Mesothelial cell of epicardium (in vitro differentiated cells): ENCODE data around the gene RGS17. TPM values are rescaled to one million over a fixed set of nuclear protein-coding genes. Genes with fewer than 3 reads are reported as not detected.

Source experiments
- DNase-seq, 2 experiments: peaks; one replicate each; pipeline ENCODE4 v3.0.0; 2021; ENCODE audit warnings: low spot score in 2 of 2; ENCODE audit not compliant: unreplicated experiment in 2 of 2
- H3K27ac Mint-ChIP-seq: 2 replicates; pipeline ENCODE4 v1.8.0; 2021; ENCODE audit warnings: mixed read lengths
- H3K27me3 Mint-ChIP-seq: 2 replicates; pipeline ENCODE4 v1.8.0; 2021; ENCODE audit warnings: low read depth, mixed read lengths
- H3K36me3 Mint-ChIP-seq: 2 replicates; pipeline ENCODE4 v1.8.0; 2021; ENCODE audit warnings: mixed read lengths
- H3K4me1 Mint-ChIP-seq: 2 replicates; pipeline ENCODE4 v1.8.0; 2021; ENCODE audit warnings: mixed read lengths
- H3K4me3 Mint-ChIP-seq: 2 replicates; pipeline ENCODE4 v1.8.0; 2021; ENCODE audit warnings: mild to moderate bottlenecking, moderate library complexity, mixed read lengths
- H3K9me3 Mint-ChIP-seq: 2 replicates; pipeline ENCODE4 v1.8.0; 2021; ENCODE audit warnings: mixed read lengths
- total RNA-seq: library from RNA; stranded (reverse); gene quantifications from 3 replicates; pipeline ENCODE4 v1.2.1, GENCODE V29; 2021
- TF ChIP-seq, protein P1 (sequence below): fragments of 200-600 bp; sonication (generic); IDR thresholded peaks from one replicate; pipeline ENCODE4 v1.5.0; 2021; ENCODE audit warnings: antibody characterized with exemption; ENCODE audit not compliant: unreplicated experiment

RGS17 gene
- total RNA-seq, 1 donor from 2014 or later, result 1.3 TPM

DNA sequence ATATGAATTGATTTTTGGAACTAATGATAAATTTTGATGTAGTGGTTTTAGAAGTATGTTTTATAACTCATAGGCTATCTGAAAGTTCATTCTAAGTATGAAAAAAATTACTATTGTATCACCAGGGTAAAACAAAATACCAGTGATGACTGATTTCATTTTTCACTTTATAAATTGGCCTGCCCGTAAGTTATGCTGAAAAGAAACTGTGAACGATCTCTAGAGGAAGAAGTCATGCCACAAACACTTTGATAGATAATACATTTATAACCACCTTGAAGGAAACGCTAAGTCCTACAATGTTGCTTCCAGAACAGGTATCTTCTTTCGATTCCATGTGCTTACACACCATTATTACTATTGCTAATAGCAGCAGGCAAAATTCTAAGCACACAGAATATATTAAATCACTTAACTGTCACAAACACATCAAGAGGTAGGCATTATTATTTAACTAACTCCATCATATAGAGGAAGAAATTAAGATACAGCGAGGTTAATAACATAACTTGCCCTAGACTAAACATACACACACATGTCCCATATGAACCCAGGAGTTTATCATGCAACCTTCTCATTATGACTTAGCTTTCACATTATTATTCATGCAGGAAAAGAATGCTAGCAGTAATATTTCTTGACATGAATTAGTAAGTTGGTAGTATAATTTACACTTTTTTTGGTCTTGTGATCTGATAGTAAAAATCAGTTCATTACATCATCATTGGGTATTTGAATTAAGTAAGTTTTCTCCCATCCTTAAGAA lies 44.7 kb downstream of the RGS17 start:
- no peak overlapping the region for H3K4me3 Mint-ChIP-seq
- TF ChIP-seq, protein P1, sequence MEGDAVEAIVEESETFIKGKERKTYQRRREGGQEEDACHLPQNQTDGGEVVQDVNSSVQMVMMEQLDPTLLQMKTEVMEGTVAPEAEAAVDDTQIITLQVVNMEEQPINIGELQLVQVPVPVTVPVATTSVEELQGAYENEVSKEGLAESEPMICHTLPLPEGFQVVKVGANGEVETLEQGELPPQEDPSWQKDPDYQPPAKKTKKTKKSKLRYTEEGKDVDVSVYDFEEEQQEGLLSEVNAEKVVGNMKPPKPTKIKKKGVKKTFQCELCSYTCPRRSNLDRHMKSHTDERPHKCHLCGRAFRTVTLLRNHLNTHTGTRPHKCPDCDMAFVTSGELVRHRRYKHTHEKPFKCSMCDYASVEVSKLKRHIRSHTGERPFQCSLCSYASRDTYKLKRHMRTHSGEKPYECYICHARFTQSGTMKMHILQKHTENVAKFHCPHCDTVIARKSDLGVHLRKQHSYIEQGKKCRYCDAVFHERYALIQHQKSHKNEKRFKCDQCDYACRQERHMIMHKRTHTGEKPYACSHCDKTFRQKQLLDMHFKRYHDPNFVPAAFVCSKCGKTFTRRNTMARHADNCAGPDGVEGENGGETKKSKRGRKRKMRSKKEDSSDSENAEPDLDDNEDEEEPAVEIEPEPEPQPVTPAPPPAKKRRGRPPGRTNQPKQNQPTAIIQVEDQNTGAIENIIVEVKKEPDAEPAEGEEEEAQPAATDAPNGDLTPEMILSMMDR, result no peak
- no peak overlapping the region for H3K27ac Mint-ChIP-seq
- DNase-seq, result no peak
- H3K36me3 Mint-ChIP-seq, result peaks cover 1% of the 10 kb centered on the region
- peaks cover 1% of the 10 kb centered on the region for H3K27me3 Mint-ChIP-seq
- peaks cover 13% of the 10 kb centered on the region for H3K9me3 Mint-ChIP-seq
- peaks cover 7% of the 10 kb centered on the region for H3K4me1 Mint-ChIP-seq

DNA sequence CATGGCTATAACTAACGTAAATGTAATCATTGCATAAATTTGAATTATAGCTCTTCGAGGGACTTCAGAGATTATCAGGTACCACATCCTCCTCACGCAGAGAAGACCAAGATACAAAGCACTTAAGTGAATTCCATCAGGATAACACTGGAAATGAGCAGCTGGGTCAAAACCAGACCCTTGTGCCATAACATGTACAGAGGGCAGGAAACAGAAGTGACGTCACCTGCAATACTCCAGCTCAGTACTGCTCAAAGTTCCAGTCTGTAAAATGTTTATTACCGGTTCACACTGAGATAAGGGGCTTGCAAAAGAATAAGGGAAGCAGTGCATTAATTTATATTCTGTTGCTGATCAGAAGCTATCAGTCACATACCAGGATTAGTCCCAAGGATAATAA lies 45.8 kb downstream of the RGS17 start:
- H3K4me1 Mint-ChIP-seq, result peaks cover 7% of the 10 kb centered on the region
- no peak for DNase-seq
- H3K27ac Mint-ChIP-seq, result no peak overlapping the region
- H3K27me3 Mint-ChIP-seq, result peaks cover 1% of the 10 kb centered on the region
- H3K9me3 Mint-ChIP-seq, result peaks cover 13% of the 10 kb centered on the region
- no peak overlapping the region for H3K4me3 Mint-ChIP-seq
- TF ChIP-seq, protein P1, result no peak
- H3K36me3 Mint-ChIP-seq, result peaks cover 1% of the 10 kb centered on the region

DNA sequence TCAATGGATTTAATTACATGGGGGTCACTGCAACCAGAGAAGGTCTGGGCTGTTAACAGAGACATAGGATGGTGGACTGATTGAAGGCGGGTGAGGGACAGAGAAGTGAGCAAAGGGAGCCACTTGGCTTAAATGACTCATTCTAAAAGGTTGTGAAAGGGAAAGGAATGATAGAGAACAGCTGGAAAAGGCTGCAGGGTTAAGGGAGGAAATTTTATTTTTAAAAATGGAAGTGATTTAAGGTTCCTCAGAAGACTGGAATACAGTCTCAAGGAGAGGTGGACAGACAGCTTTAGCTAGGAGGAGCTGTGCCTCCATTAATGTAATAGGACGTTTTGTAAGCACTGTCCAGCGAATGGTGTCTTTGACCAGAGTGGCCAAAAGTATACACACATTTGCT lies 46.7 kb downstream of the RGS17 start:
- no peak overlapping the region for H3K27ac Mint-ChIP-seq
- H3K36me3 Mint-ChIP-seq, result peaks cover 1% of the 10 kb centered on the region
- no peak overlapping the region for H3K4me3 Mint-ChIP-seq
- H3K4me1 Mint-ChIP-seq, result peaks cover 7% of the 10 kb centered on the region
- peaks cover 1% of the 10 kb centered on the region for H3K27me3 Mint-ChIP-seq
- TF ChIP-seq, protein P1, result no peak
- H3K9me3 Mint-ChIP-seq, result peaks cover 13% of the 10 kb centered on the region
- no peak for DNase-seq

DNA sequence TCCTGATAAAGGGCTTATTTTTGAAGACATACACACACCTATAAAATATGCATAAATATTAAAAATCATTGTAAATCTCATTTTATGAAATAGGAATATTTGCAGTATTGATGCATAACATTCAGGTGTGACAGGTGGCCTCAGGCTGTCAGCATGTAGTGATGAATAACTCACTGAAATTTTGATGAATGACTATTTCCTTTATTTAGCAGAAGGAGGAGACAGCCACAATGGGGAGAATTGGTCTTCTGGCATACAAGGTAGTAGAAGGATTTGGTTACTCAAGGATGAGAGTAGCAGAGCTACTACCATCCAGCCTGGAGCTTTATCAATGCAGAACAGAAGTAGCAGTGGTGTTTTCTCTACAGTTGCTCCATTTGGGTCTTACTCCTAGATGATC lies 47.2 kb downstream of the RGS17 start:
- TF ChIP-seq, protein P1, result no peak
- Mint-ChIP-seq H3K27me3 (peaks cover 1% of the 10 kb centered on the region), H3K4me1 (peaks cover 7% of the 10 kb centered on the region), H3K4me3 (no peak overlapping the region), H3K9me3 (peaks cover 13% of the 10 kb centered on the region), H3K36me3 (peaks cover 1% of the 10 kb centered on the region), H3K27ac (no peak overlapping the region)
- no peak for DNase-seq

DNA sequence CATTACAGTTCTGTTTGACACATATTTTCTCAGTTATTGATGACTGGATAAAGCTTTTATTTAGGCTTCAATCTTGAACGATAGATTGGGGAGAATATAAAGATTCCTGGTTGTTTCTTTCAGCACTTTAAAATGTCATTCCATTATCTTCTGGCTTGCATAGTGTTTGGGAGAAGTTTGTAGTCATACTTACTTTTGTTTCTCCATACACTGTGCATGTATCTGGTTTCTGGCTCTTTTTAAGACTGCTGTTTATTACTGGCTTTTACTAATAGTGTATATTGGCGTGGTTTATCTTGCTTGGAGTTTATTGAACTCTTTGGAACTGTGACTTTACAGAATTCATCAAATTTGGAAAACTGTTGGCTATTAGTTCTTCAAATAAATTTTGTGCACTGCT lies 49.2 kb downstream of the RGS17 start:
- H3K27me3 Mint-ChIP-seq, result no peaks in the 10 kb centered on the region
- DNase-seq, result no peak
- H3K36me3 Mint-ChIP-seq, result peaks cover 1% of the 10 kb centered on the region
- peaks cover 13% of the 10 kb centered on the region for H3K9me3 Mint-ChIP-seq
- peaks cover 7% of the 10 kb centered on the region for H3K4me1 Mint-ChIP-seq
- H3K27ac Mint-ChIP-seq, result no peak overlapping the region
- TF ChIP-seq, protein P1, result no peak
- H3K4me3 Mint-ChIP-seq, result no peak overlapping the region
